LoVo (cell line): ENCODE data around the gene RFTN2.

Experiments used
- DNase-seq: peaks from one replicate; pipeline ENCODE4 v3.0.0-alpha.2; 2016; ENCODE audit warnings: low spot score

Gene RFTN2

DNA sequence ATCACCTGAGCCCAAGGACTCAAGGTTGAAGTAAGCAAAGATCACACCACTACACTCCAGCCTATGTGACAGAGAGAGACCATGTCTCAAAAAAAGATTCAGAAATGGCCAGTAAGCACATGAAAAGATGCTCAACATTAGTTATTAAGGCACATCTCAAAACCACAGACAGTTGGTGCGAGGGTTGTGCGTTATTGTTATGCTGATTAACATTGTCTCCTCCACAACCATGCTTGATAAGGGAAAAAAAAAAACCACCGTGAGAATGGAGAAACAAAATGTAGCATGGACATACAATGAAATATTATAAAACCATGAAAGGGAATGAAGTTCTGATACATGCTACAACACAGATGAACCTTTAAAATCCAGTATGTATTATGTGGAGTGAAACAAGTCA, 132.2 kb downstream of the RFTN2 start:
- no peak for DNase-seq

DNA sequence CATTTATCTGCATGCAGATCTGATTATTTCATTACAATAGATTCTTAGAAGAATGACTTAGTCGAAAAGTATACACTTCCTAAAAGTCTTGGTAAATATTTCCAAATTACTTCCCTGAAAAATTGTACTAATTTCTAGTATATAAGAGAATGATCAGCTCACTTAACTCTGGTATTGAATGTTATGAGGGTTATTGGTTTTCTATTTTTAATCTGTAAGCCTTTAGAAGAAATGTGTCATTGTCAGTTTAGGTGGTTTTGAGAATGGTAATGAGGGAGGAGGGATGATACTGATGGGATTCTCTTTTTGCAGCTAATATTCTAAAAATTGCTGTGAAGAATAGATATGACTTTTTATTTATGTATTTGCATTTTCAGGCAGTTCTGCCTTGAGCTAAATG, 135.7 kb downstream of the RFTN2 start:
- no peak for DNase-seq

DNA sequence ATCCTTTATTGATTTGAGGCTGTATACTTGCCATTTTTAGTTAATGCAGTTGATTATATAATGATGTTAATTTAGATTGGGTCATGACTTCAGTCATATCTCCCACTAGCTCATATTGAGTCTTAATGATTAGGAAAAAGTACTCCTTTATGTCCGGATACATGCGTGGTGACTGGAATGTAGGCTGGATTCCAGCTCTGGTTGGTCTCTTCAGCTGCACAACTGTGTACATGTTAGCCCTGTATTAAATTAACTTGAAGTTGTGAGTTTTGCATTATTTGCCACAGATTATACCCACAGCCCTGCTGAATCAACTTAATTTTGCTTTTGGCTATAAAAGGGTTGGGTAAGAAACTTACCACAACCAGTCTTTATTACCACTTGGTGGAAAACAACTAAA, 137.0 kb downstream of the RFTN2 start:
- DNase-seq, result no peak
